Measurements from ENCODE around the gene PHACTR1. TPM values are rescaled to one million over a fixed set of nuclear protein-coding genes. Genes with fewer than 3 reads are reported as not detected.
A peak's percentile ranks its signal among the peaks of the same experiment; 100 is the strongest.

The PHACTR1 gene
- total and polyA plus RNA-seq, 5 experiments from 2014 or later: 0.07 to 3.0 (median 0.70) TPM

DNA sequence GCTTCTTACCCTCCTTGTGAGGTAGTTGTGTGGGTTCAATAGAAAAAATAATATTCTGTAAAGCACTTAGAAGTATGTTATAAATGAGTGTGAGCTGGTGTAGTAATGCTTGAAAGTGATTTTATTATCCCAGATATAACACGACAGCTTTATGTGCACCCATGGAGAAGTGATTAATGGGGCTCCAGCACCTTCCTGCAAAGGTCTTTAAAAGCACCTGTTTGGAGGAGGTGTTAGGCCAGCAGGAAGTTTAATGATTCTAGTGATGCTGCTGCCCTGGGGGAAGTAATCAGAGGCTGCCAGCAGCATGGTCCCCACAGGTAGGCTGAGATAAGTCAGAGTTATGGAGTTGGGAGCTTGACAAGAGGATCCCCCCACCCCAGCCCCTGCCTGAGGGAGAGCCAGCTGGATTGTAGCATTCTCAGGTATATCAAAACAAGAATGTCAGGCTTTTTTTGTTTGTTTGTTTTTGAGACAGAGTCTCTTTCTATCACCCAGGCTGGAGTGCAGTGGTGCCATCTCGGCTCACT lies 166.3 kb downstream of the PHACTR1 start:
- no peak for ATAC-seq
- POLR2A ChIA-PET: no interaction called here

DNA sequence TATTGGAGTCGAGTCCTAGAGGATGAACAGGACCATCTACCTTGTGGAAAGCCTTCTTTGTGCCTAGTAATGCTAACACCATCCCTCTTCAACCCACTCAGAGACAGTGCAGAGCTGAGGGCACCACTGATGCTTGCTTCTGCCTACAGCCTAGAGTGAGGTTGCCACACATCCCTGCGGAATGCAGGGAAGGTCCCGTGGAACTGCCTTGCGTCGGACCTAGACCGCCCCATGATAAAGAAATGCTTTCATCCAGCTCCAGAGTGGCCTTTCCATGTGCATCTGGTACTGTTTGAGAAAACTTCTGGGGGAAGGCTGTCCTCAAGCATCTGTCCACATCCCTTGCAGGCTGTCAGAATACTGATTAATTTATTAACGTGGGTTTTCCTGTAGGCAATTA lies 168.4 kb downstream of the PHACTR1 start:
- POLR2A ChIA-PET: no interaction called here
- no peak for ATAC-seq

More for the DNA sequence above, 166.3 kb downstream of the PHACTR1 start:
- no peak for DNase-seq
- H3K27me3 Mint-ChIP-seq: peaks cover 3 to 16% (median 8%) of the 10 kb centered on the region in 5 donors
- H3K36me3 Mint-ChIP-seq: no peaks in the 10 kb centered on the region
- H3K27ac Mint-ChIP-seq: no peak overlapping the region
- no peak overlapping the region for H3K4me3 Mint-ChIP-seq
- H3K4me1 Mint-ChIP-seq: no peaks in the 10 kb centered on the region
- H3K9me3 Mint-ChIP-seq: no peaks in the 10 kb centered on the region

GRCh38 chr6:12886961-12887775 lies 170.6 kb downstream of the PHACTR1 start:
- POLR2A ChIA-PET: no interaction called here
- peaks cover 4 to 16% (median 6%) of the 10 kb centered on the region in 5 donors for H3K27me3 Mint-ChIP-seq
- H3K9me3 Mint-ChIP-seq: peaks cover 0 to 28% (median 8%) of the 10 kb centered on the region in 9 donors
- no peaks in the 10 kb centered on the region for H3K4me1 Mint-ChIP-seq
- DNase-seq (no peak), ATAC-seq (no peak)
- peaks cover 0 to 16% (median 0%) of the 10 kb centered on the region in 3 donors for H3K36me3 Mint-ChIP-seq
- H3K27ac Mint-ChIP-seq: no peak overlapping the region
- H3K4me3 Mint-ChIP-seq: no peak overlapping the region

More for the DNA sequence above, 168.4 kb downstream of the PHACTR1 start:
- no peak for DNase-seq
- H3K27ac Mint-ChIP-seq: no peak overlapping the region
- no peaks in the 10 kb centered on the region for H3K4me1 Mint-ChIP-seq
- no peak overlapping the region for H3K4me3 Mint-ChIP-seq
- no peaks in the 10 kb centered on the region for H3K36me3 Mint-ChIP-seq
- peaks cover 4 to 16% (median 6%) of the 10 kb centered on the region in 5 donors for H3K27me3 Mint-ChIP-seq
- H3K9me3 Mint-ChIP-seq: peaks cover 0 to 7% (median 0%) of the 10 kb centered on the region in 9 donors

- H3K4me1 Mint-ChIP-seq: no peaks in the 10 kb centered on the region
- no peak overlapping the region for H3K4me3 Mint-ChIP-seq
- no peak for ATAC-seq
- H3K9me3 Mint-ChIP-seq: peaks cover 0 to 32% (median 8%) of the 10 kb centered on the region in 9 donors
- H3K27me3 Mint-ChIP-seq: peaks cover 2 to 16% (median 11%) of the 10 kb centered on the region in 5 donors
- DNase-seq: peak in 1 of 10 donors; percentile 2
- POLR2A ChIA-PET: no interaction called here
- H3K27ac Mint-ChIP-seq: no peak overlapping the region
- peaks cover 0 to 16% (median 0%) of the 10 kb centered on the region in 3 donors for H3K36me3 Mint-ChIP-seq
These were observed 173.7 kb downstream of the PHACTR1 start for GRCh38 chr6:12890171-12890790.

GRCh38 chr6:12891595-12891994 lies 175.0 kb downstream of the PHACTR1 start:
- peaks cover 0 to 32% (median 8%) of the 10 kb centered on the region in 9 donors for H3K9me3 Mint-ChIP-seq
- no peaks in the 10 kb centered on the region for H3K4me1 Mint-ChIP-seq
- H3K4me3 Mint-ChIP-seq: no peak overlapping the region
- peaks cover 0 to 16% (median 0%) of the 10 kb centered on the region in 3 donors for H3K36me3 Mint-ChIP-seq
- ATAC-seq: no peak
- DNase-seq: no peak
- H3K27me3 Mint-ChIP-seq: peaks cover 2 to 20% (median 15%) of the 10 kb centered on the region in 5 donors
- POLR2A ChIA-PET: no interaction called here
- H3K27ac Mint-ChIP-seq: no peak overlapping the region

- Mint-ChIP-seq H3K27me3 (peaks cover 3 to 20% (median 12%) of the 10 kb centered on the region in 5 donors), H3K36me3 (peaks cover 0 to 16% (median 0%) of the 10 kb centered on the region in 3 donors), H3K9me3 (peaks cover 0 to 32% (median 8%) of the 10 kb centered on the region in 9 donors), H3K4me1 (no peaks in the 10 kb centered on the region), H3K4me3 (no peak overlapping the region), H3K27ac (no peak overlapping the region)
- no peak for DNase-seq
- POLR2A ChIA-PET: no interaction called here
- no peak for ATAC-seq
These were observed 175.6 kb downstream of the PHACTR1 start for GRCh38 chr6:12892151-12892550.

- POLR2A ChIA-PET: no interaction called here
- Mint-ChIP-seq H3K9me3 (peaks cover 0 to 32% (median 8%) of the 10 kb centered on the region in 9 donors), H3K4me3 (no peak overlapping the region), H3K36me3 (peaks cover 0 to 16% (median 0%) of the 10 kb centered on the region in 3 donors), H3K27ac (no peak overlapping the region), H3K27me3 (peaks cover 9 to 22% (median 12%) of the 10 kb centered on the region in 5 donors), H3K4me1 (no peaks in the 10 kb centered on the region)
- DNase-seq: no peak
- no peak for ATAC-seq
These were observed 176.5 kb downstream of the PHACTR1 start for GRCh38 chr6:12893036-12893435.

DNA sequence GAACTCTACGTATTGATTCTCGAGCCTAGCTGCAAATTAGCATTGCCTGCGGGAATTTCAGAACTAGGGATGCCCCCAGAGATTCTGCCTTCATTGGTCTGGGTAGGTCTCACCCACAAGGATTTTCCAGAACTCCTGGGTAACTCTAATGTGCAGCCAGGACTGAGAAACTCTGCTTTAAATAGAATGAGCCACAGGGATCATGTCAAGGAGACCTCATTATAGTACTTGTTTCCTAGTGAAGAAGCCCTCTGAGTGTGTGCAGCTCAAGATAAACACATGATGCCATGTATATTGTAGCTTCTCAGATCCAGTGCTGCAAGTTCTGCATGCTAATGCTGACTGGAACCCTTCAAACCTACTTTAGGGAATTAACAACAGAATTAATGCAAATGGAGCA lies 179.2 kb downstream of the PHACTR1 start:
- no peaks in the 10 kb centered on the region for H3K4me1 Mint-ChIP-seq
- no peak for DNase-seq
- no peak overlapping the region for H3K27ac Mint-ChIP-seq
- no peak for ATAC-seq
- POLR2A ChIA-PET: no interaction called here
- peaks cover 18 to 36% (median 22%) of the 10 kb centered on the region in 5 donors for H3K27me3 Mint-ChIP-seq
- H3K36me3 Mint-ChIP-seq: peaks cover 0 to 10% (median 0%) of the 10 kb centered on the region in 3 donors
- peaks cover 0 to 18% (median 4%) of the 10 kb centered on the region in 9 donors for H3K9me3 Mint-ChIP-seq
- no peak overlapping the region for H3K4me3 Mint-ChIP-seq

DNA sequence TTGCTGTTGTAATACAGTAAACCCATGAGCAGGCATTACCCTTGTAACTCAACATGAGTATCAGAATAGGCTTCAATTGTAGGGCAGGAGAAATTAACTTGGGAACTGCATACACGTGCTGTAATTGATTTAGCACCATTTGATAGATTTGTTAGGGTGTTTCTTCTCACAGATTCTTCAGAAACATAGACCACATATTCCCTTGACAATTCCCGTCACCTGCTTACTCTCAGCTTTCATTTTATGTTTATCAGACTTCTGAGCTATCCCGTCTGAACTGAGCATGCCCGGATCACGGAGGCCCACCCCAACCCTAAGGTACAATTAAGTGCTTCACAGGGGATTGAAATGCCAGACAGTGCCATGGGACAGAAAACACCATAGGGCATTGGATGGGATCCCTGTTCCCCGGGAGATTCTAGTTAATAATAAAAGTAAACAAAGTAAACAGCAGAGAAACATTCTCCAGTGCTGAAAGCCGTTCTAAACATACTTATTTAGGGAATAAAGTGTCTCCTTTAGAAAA lies 179.7 kb downstream of the PHACTR1 start:
- Mint-ChIP-seq H3K27ac (no peak overlapping the region), H3K27me3 (peaks cover 20 to 42% (median 27%) of the 10 kb centered on the region in 5 donors)

GRCh38 chr6:12898603-12899002 lies 182.0 kb downstream of the PHACTR1 start:
- Mint-ChIP-seq H3K4me3 (no peak overlapping the region), H3K4me1 (no peaks in the 10 kb centered on the region), H3K9me3 (no peaks in the 10 kb centered on the region), H3K27ac (no peak overlapping the region), H3K36me3 (no peaks in the 10 kb centered on the region), H3K27me3 (peaks cover 22 to 53% (median 27%) of the 10 kb centered on the region in 5 donors)
- ATAC-seq (no peak), DNase-seq (no peak)
- POLR2A ChIA-PET: no interaction called here

More for the DNA sequence above, 179.7 kb downstream of the PHACTR1 start:
- POLR2A ChIA-PET: no interaction called here
- Mint-ChIP-seq H3K9me3 (peaks cover 0 to 12% (median 4%) of the 10 kb centered on the region in 9 donors), H3K4me1 (no peaks in the 10 kb centered on the region), H3K36me3 (peaks cover 0 to 4% (median 0%) of the 10 kb centered on the region in 3 donors), H3K4me3 (no peak overlapping the region)
- ATAC-seq (no peak), DNase-seq (no peak)

GRCh38 chr6:12899046-12899833 lies 182.7 kb downstream of the PHACTR1 start:
- H3K4me1 Mint-ChIP-seq: no peaks in the 10 kb centered on the region
- no peak overlapping the region for H3K4me3 Mint-ChIP-seq
- no peaks in the 10 kb centered on the region for H3K9me3 Mint-ChIP-seq
- H3K27ac Mint-ChIP-seq: no peak overlapping the region
- POLR2A ChIA-PET: no interaction called here
- no peak for ATAC-seq
- DNase-seq: no peak
- peaks cover 20 to 53% (median 27%) of the 10 kb centered on the region in 5 donors for H3K27me3 Mint-ChIP-seq
- no peaks in the 10 kb centered on the region for H3K36me3 Mint-ChIP-seq

DNA sequence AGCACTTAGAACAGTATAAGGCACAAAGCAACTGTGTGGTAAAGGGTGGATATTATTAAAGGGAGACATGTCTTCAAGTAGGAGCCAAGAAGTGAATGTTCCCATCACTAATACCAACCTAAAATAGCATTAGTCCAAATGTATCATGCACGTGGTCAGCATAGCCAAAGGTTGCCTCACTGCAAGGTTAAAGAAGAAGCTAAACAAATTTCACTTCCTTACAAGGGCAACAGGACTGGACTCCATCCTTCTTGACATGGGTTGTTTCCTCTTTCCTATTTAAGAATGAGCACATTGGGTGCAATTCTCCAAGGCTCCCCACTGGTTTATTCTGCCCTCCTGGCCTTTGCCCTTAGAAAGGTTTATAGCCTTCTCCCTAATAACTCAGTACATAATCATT lies 186.7 kb downstream of the PHACTR1 start:
- DNase-seq (no peak), ATAC-seq (no peak)
- Mint-ChIP-seq H3K27ac (no peak overlapping the region), H3K9me3 (no peaks in the 10 kb centered on the region), H3K4me1 (no peaks in the 10 kb centered on the region), H3K36me3 (no peaks in the 10 kb centered on the region), H3K4me3 (no peak overlapping the region), H3K27me3 (peaks cover 10 to 48% (median 22%) of the 10 kb centered on the region in 5 donors)
- POLR2A ChIA-PET: no interaction called here

Data from naive thymus-derived CD8-positive, alpha-beta T cell (primary cell).